Adrenal gland (tissue), 12 donors: ENCODE data around the gene KLKB1. TPM values are rescaled to one million over a fixed set of nuclear protein-coding genes. Genes with fewer than 3 reads are reported as not detected.

ENCODE experiments used
- DNase-seq, 7 donors: peaks; one replicate each; pipeline ENCODE4 v3.0.0-alpha.2; 2019 to 2020
- H3K27ac ChIP-seq, 5 donors: fragments of 200-600 bp; sonication (generic) in 4 of 5; 1 replicate in 3 of 5; 2 replicates in 2 of 5; pipeline versions ENCODE4 v1.5.1 to v1.8.0; 2016 to 2020; ENCODE audit warnings: mild to moderate bottlenecking in 1 of 5
- H3K27me3 ChIP-seq: fragments of 200-600 bp; 2 replicates; pipeline ENCODE4 v1.8.0; 2021
- H3K36me3 ChIP-seq, 2 donors: fragments of 200-600 bp; replicated peaks in 1 of 2; 1 replicate in 1 of 2; 2 replicates in 1 of 2; pipeline versions ENCODE4 v1.5.1 to v1.8.0; 2018 to 2022
- H3K4me1 ChIP-seq, 2 donors: fragments of 200-600 bp; replicated peaks in 1 of 2; 1 replicate in 1 of 2; 2 replicates in 1 of 2; pipeline versions ENCODE4 v1.5.1 to v1.8.0; 2018 to 2021
- H3K4me3 ChIP-seq, 4 donors: fragments of 200-600 bp; sonication (generic) in 3 of 4; one replicate each; pipeline ENCODE4 v1.5.1; 2016 to 2018
- H3K9me3 ChIP-seq, 3 donors: fragments of 200-600 bp; sonication (generic) in 1 of 3; replicated peaks in 1 of 3; 1 replicate in 2 of 3; 2 replicates in 1 of 3; pipeline versions ENCODE4 v1.5.1 to v1.8.0; 2016 to 2021
- CTCF ChIP-seq, 6 experiments: fragments of 450-650 bp in 4 of 6; fragments of 200-600 bp in 2 of 6; sonication (generic) in 1 of 6; IDR thresholded peaks; 1 replicate in 5 of 6; 2 replicates in 1 of 6; pipeline versions ENCODE4 v1.5.1 to v1.8.0; 2016 to 2021; ENCODE audit warnings: antibody characterized with exemption in 6 of 6, mild to moderate bottlenecking in 2 of 6, moderate library complexity in 1 of 6
- POLR2A ChIP-seq, 2 donors: fragments of 450-650 bp; IDR thresholded peaks; one replicate each; pipeline ENCODE4 v1.6.1; 2017; ENCODE audit warnings: antibody characterized with exemption in 2 of 2, mild to moderate bottlenecking in 2 of 2, moderate library complexity in 1 of 2
- WGBS, 4 donors: extraction: QIAGEN DNeasy Blood & Tissue Kit in 2 of 4; methylation state at CpG; one replicate each; pipeline versions ENCODE4 v1.1.5 to v1.1.7; 2013 to 2017; 5-methylcytosine and 5-hydroxymethylcytosine counted together
- intact Hi-C, 2 donors: fragments of 100-400 bp; cut with DNase I; formaldehyde crosslinking; loops; one replicate each; pipeline versions ENCODE4 v1.14.1 to v1.15.0; 2022 to 2023
- polyA plus RNA-seq, 3 donors: library from polyadenylated mRNA; stranded (reverse); fragments of 200-250 nt in 2 of 3; fragments of 350-450 nt in 1 of 3; fragmentation: Illumina TruSeq in 1 of 3; extraction: RNeasy Lipid Tissue Mini Kit (QIAGEN cat#74804) in 1 of 3; gene quantifications; one replicate each; pipeline ENCODE4 v1.2.3, GENCODE V29; 2013 to 2014
- total RNA-seq, 9 donors: library from RNA; depleted of rRNA in 4 of 9; stranded (reverse); fragments of >200 nt in 4 of 9; fragments of 120-200 nt in 1 of 9; fragmentation: NEBNext Ultra II Directional in 1 of 9; extraction: Animal tissue kit (Norgen Biotek cat#: 25700) in 1 of 9; gene quantifications; one replicate each; pipeline versions ENCODE4 v1.1.0 to v1.2.4, GENCODE V29; 2013 to 2023
- donor health status: healthy with polysubstance abuse.
- donor health status: Bipolar disorder and iron deficiency.
- donor health status: DM: yes; HTN: yes; CAD: no.
- donor health status: DM: no; HTN: no; CAD: no.
- donor health status: DM: no; HTN: no; CAD: no.
- donor health status: DM: yes; HTN: yes; CAD: no.

Gene KLKB1
- total and polyA plus RNA-seq, 12 donors = 0.35 to 5.9 (median 0.80) TPM

DNA sequence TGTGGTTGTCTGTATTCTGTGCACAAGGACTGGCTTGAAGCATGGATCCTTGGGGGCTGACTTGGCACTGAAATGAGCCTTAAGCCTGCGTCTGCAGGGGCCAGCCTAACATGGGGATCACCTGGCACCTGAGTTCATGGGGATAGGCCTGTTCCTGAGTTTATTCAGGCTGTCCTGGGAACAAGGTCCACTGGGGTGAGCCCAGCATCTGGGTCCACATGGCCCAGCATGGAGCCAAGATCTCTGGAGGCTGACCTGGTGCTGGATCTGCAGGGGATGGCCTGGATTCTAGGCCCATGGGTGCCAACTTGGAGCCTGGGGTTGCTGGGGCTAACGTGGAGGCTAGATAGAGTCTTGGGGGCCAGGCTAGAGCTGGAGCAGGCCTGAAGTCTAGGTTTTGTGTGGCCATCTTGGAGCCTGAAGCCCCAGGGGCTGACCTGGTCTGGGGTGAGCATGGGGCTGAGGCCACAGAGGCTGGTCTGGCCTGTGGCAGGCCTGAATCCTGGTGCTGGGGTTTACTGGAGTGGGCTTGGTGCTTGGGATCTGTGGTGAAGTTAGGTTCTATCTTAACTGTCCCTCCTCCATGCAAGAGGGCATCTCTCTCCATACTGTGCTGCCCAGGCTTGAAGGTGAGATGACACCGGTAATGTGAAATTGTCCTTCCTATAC lies 652 bp upstream of the KLKB1 start:
- no peaks in the 10 kb centered on the region for H3K36me3 ChIP-seq
- WGBS, 4 donors = 83 to 100% (median 93%) methylated on average over 2 to 3 of the region's 3 CpGs

GRCh38 chr4:186227744-186228513 lies 622 bp downstream of the KLKB1 start:
- no peak overlapping the region for H3K27ac ChIP-seq
- no peaks in the 10 kb centered on the region for H3K9me3 ChIP-seq
- DNase-seq = no peak
- 35 to 68% (median 43%) methylated on average over 2 of the region's 2 CpGs for WGBS, 4 donors
- H3K27me3 ChIP-seq = no peaks in the 10 kb centered on the region
- TF ChIP-seq CTCF (IDR thresholded peaks at IDR 0.05) = no peak
- intact Hi-C loops = no loop called here
- H3K4me3 ChIP-seq = no peak overlapping the region
- H3K4me1 ChIP-seq = no peaks in the 10 kb centered on the region
- H3K36me3 ChIP-seq = no peaks in the 10 kb centered on the region

More for the DNA sequence above, 652 bp upstream of the KLKB1 start:
- Histone ChIP-seq H3K27me3 (no peaks in the 10 kb centered on the region), H3K4me3 (no peak overlapping the region), H3K4me1 (no peaks in the 10 kb centered on the region), H3K27ac (no peak overlapping the region), H3K9me3 (no peaks in the 10 kb centered on the region)
- intact Hi-C loops = no loop called here
- no peak for DNase-seq
- TF ChIP-seq POLR2A (IDR thresholded peaks at IDR 0.05) (no peak), CTCF (IDR thresholded peaks at IDR 0.05) (no peak)

- WGBS, 4 donors = 76 to 83% (median 79%) methylated on average over 2 of the region's 2 CpGs
- intact Hi-C loops = no loop called here
- Histone ChIP-seq H3K36me3 (no peaks in the 10 kb centered on the region), H3K27me3 (no peaks in the 10 kb centered on the region), H3K27ac (no peak overlapping the region), H3K9me3 (no peaks in the 10 kb centered on the region), H3K4me1 (no peaks in the 10 kb centered on the region), H3K4me3 (no peak overlapping the region)
- no peak for DNase-seq
- TF ChIP-seq POLR2A (IDR thresholded peaks at IDR 0.05) = no peak
- no peak for TF ChIP-seq CTCF (IDR thresholded peaks at IDR 0.05)
These were observed 1.2 kb downstream of the KLKB1 start for GRCh38 chr4:186228514-186228894.

DNA sequence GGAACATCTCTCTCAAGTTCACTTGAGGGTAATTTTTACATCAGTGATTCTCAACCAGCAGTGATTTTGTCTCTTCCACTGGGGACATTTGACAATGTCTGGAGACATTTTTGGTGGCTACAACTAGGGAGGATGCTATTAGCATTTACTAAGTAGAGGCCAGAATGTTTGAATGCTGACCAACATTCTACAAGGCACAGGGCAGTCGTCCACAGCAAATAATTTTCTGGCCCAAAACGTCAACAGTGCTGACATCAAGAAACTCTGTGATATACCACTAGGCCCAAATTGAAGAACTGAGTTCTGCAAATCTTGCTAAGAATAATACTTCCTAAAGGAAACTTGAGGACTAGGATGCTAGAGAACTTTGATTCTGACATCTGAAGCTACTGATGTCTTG lies 7.1 kb downstream of the KLKB1 start:
- TF ChIP-seq CTCF (IDR thresholded peaks at IDR 0.05) (no peak), POLR2A (IDR thresholded peaks at IDR 0.05) (no peak)
- H3K27ac ChIP-seq = no peak overlapping the region
- H3K36me3 ChIP-seq = no peaks in the 10 kb centered on the region
- intact Hi-C loops = no loop called here
- H3K27me3 ChIP-seq = no peaks in the 10 kb centered on the region
- H3K4me3 ChIP-seq = no peak overlapping the region
- no peaks in the 10 kb centered on the region for H3K4me1 ChIP-seq
- no peak for DNase-seq
- 49 to 61% (median 54%) methylated on average over 2 of the region's 2 CpGs for WGBS, 4 donors
- no peaks in the 10 kb centered on the region for H3K9me3 ChIP-seq
